GM19240 (cell line): ENCODE measurements around the gene CYP2C19.
"Not testable (repeated sequence)": the region's sequence is repeated elsewhere in the genome, so short reads cannot be mapped to it uniquely, and the experiment has no call there.

Experiments used
- DNase-seq: peaks from one replicate; pipeline ENCODE4 v3.0.0; 2011; ENCODE audit warnings: low spot score; ENCODE audit not compliant: insufficient read length

Gene CYP2C19

GRCh38 chr10:94762393-94762792 lies at the start of gene CYP2C19:
TSS of gene CYP2C19 (plus strand) at chr10:94762681. CDS start at chr10:94762706, 25 bp downstream.
- DNase-seq, result no peak

DNA sequence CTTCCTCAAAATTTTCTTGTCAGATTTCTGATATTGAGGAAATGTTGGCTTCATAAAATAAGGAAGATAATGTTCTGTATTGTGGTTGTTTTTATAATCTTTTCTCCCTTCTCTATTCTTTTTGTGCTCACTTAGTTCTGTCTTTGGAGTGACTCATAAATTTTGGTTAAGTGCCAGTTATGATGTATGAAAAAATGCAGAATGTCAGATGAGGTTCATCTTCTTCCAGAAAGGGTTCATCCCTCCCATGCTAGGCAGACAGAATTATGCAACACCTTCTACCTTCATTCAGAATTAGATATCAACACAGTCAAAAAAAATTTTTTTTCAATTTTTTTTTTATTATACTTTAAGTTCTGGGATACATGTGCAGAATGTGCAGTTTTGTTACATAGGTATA lies 36.6 kb upstream of the CYP2C19 start:
- DNase-seq, result no peak

GRCh38 chr10:94735197-94735596 lies 27.3 kb upstream of the CYP2C19 start:
- no peak for DNase-seq

DNA sequence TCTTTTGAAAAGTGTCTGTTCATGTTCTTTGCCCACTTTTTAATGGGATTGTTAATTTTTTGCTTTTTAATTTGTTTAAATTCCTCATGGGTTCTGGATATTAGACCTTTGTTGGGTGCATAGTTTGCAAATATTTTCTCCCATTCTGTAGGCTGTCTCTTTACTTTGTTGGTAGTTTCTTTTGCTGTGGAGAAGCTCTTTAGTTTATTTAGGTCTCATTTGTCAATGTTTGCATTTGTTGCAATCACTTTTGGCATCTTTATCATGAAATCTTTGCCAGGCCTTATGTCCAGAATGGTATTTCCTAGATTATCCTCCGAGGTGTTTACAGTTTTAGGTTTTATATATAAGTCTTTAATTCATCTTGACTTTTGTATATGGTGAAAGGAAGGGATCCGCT lies 23.9 kb upstream of the CYP2C19 start:
- DNase-seq, result no peak

DNA sequence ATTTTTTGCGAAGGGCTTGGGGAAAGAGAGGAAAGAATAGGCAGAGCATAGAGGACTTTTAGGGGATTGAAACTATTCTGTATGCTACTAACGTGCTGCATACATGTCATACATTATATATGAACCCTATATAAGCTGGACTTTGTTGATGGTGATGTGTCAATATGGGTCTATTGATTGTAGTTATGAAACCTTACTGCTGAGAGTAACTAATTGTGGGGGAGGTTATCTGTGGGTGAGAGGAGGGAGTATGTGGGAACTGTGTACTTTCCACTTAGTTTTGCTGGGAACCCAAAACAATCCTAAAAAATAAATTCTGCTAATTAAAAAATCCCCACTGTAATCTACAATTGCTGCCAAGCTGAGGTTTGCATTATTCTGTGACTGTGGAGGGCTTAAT lies 15.3 kb upstream of the CYP2C19 start:
- DNase-seq, result no peak

GRCh38 chr10:94747838-94748237 lies 14.6 kb upstream of the CYP2C19 start:
- DNase-seq, result no peak

DNA sequence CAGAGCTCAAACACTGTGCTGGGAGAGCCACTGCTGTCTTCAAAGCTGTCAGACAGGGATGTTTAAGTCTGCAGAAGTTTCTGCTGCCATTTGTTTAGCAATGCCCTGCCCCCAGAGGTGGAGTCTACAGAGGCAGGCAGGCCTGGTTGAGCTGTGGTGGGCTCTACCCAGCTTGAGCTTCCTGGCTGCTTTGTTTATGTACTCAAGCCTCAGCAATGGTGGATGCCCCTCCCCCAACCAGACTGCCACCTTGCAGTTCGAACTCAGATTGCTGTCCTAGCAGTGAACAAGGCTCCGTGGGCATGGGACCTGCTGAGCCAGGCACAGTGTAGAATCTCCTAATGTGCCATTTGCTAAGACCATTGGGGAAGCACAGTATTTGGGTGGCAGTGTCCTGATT lies 4.6 kb upstream of the CYP2C19 start:
- DNase-seq, result no peak

- DNase-seq, result no peak
These were observed 1.8 kb upstream of the CYP2C19 start for GRCh38 chr10:94760586-94761178.

GRCh38 chr10:94775425-94775824 lies 12.9 kb downstream of the CYP2C19 start:
- DNase-seq, result not testable (repeated sequence)

DNA sequence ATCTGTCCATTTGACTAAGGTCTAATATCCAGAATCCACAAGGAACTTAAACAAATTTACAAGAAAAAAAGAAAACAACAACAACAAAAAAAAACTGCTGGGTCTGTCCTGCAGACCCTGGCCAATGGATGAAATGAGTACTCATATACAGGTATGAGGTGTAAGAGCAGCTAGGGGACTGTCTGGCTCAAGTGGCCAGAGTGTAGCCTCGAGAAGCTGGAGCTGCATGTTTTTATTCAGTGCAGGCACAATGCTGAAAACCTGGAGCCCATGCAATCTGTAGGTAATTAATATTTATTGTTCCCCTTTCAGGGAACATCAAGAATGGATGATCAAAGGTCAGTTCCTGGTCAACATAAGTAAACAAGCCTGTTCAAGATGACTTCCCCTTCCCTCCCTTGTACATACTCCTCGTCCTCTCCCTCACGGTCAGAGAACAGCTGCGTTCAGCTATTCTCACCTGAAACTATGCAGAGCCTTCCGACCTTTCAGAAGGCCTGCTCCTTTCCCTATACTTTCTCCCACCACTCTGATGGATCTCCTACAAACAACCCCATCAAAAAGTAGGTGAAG lies 15.5 kb downstream of the CYP2C19 start:
- no peak for DNase-seq

- DNase-seq, result no peak
These were observed 18.4 kb downstream of the CYP2C19 start for GRCh38 chr10:94780844-94781243.

DNA sequence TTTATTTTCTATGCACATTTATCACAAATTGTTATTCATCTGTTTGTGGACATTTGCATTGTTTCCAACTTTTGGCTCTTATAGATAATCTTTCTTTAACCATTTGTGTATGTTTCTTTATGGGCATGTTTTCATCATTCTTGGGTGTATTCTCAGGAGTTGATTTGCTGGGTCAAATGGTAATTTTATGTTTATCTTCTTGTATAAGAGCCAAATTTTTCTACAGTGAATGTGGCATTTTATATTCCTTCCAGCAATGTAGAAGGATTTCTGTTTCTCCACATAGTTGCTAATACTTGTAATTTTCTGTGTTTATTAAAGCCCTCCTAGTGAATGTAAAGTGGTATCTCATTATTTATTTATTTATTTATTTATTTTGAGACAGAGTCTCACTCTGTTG lies 21.8 kb downstream of the CYP2C19 start:
- DNase-seq, result no peak

GRCh38 chr10:94785211-94785610 lies 22.7 kb downstream of the CYP2C19 start:
- DNase-seq, result no peak

DNA sequence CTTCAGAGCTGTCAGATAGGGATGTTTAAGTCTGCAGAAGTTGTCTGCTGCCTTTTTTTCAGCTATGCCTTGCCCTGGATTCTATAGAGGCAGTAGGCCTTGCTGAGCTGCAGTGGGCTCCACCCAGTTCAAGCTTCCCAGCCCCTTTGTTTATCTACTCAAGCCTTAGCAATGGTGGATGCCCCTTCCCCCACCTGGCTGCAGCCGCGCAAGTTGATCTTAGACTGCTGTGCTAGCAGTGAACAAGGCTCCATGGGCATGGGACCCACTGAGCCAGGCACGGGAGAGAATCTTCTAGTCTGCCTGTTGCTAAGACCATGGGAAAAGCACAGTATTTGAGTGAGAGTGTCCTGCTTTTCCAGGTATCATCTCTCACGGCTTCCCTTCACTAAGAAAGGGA lies 38.1 kb downstream of the CYP2C19 start:
- DNase-seq, result not testable (repeated sequence)

DNA sequence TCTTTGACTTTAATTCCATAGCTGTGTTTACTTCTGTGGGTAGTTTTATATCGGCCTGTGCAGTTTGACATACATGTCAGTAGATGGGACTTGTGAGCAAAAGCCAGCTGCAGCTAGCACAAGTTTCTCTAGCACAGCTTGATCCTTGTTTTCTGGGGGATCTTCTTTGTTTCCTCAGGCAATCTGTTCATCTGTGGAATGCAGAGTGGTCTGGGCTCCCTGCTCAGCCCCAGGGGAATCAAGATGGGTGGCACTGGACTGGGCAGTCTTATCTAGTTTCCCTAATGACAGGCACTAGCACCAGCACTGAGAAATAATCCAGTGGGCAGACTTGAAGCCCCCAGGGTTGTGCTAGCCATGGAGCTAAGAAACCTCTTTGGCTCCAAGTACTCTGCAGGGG lies 40.8 kb downstream of the CYP2C19 start:
- DNase-seq, result no peak

GRCh38 chr10:94830025-94830424 lies 67.5 kb downstream of the CYP2C19 start:
- DNase-seq, result not testable (repeated sequence)

- no peak for DNase-seq
These were observed 83.7 kb downstream of the CYP2C19 start for GRCh38 chr10:94846204-94846603.

DNA sequence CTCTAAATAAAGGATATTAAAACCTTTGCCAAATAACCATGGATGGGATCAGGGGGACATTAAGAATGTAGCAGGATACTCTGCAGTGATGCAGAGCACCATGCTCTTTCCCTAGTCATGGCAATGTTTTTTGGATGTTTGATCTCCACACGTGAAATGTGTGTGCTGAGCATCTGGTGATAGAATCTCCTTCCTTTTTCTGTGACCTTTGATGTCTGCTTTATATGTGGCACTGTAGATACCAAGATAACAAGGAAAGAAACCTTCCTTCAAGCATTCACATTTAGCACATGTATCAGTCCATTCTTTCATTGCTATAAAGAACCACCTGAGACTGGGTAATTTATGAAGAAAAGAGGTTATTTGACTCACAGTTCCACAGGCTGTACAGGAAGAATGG lies 88.3 kb downstream of the CYP2C19 start:
- DNase-seq, result no peak

DNA sequence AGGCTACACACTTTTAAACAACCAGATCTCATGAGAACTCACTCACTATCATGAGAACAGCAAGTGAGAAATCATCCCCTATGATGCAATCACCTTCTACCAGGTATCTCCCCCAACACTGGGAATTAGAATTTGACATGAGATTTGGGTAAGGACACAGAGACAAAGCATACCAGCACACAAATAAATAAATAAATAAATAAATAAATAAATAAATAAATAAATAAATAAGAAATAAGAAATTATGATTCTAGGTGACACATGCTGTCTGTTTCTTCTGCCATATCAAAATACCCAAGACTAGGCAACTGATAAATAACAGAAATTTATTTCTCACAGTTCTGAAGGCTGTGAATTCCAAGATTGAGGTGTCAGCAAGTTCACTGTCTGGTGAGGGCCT lies 88.8 kb downstream of the CYP2C19 start:
- DNase-seq, result no peak

DNA sequence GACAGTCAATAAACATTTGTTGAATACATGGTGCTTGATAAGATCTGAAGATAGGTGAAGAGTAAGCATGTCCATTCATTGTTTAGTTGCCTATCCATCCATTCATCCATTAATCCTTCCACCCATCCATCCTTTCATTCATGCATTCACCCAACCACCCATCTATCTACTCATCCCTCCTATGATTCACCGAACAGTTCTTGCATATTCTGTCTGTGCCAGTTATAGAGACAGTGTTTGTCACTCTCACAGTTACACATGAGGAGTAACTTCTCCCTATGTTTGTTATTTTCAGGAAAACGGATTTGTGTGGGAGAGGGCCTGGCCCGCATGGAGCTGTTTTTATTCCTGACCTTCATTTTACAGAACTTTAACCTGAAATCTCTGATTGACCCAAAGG lies 90.0 kb downstream of the CYP2C19 start:
- DNase-seq, result no peak

DNA sequence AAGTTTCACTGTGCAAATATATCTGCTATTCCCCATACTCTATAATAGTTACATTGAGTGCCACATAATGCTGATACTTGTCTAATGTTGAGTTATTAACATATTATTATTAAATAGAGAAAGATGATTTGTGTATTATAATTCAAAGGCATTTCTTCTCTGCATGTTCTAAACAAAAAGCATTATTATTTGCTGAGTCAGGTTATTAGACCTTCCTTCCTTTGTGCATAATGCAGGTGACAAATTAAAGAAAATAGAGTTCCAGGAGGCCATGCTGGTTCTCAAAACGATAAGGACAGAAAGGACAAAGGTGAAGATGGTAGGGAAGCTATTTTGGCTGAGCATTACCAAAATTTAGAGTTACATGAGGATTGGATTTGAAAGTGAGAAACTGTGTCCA lies 90.6 kb downstream of the CYP2C19 start:
- no peak for DNase-seq

GRCh38 chr10:94858005-94858404 lies 95.5 kb downstream of the CYP2C19 start:
- no peak for DNase-seq

DNA sequence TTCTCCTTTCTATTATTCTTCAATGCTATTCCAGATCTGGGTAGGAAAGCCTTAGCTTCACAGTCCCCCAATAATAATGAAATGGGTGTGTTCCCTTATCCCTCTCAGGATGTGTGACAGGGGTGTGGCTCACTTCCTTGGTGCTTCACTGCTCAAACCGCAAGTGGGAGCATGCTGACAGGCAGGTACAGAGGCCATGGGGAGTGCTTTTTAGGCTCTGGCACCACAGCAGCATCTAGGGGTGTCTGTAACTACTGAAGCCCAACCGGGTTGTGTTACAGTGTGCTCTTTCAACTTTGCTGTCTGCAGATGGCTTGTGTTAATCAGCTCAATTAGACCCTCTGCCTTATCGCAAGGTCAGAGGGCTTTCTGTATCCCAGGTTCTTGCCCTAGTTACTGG lies 96.6 kb downstream of the CYP2C19 start:
- DNase-seq, result no peak

DNA sequence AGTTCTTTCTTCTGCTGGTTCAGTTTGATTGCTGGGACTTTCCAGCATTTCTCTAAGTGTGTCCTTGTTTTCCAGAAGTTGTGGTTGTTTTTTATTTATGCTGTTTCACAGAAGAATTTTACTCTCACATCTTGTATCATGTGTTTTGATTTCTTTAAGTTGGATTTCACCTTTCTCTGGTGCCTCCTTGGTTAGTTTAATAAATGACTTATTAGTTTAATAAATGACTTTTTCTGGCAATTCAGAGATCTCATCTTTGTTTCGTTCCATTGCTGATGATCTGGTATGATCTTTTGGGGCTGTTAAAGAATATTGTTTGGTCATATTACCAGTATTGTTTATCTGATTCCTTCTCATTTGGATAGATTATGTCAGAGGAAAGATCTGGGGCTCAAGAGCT lies 116.2 kb downstream of the CYP2C19 start:
- no peak for DNase-seq
